Measurements from ENCODE around the gene STRN.

GRCh38 chr2:36993841-36994620, 27.7 kb upstream of the STRN start:
- no peak for TF ChIP-seq GABPA (IDR thresholded peaks at IDR 0.05; ENCODE audit: low read depth)
- no peak for TF ChIP-seq CTCF (IDR thresholded peaks at IDR 0.05; ENCODE audit: insufficient read depth, low read length)
- TF ChIP-seq POLR2AphosphoS5 (IDR thresholded peaks at IDR 0.05; ENCODE audit: low read depth), result no peak

Data from HL-60 (cell line).